HEK293 (cell line): Measurements from ENCODE around the gene PSMD6.

Source experiments
- CTCF ChIA-PET: fragments of 350-600 bp; formaldehyde crosslinking; extraction: SDS; loops from one replicate; lab custom pipeline; 2021; ENCODE audit warnings: antibody characterized with exemption; lab: Yijun Ruan, JAX
- POLR2A ChIA-PET: fragments of 300-600 bp; formaldehyde crosslinking; extraction: SDS; loops from one replicate; lab custom pipeline; 2020; ENCODE audit warnings: antibody characterized with exemption, inconsistent platforms; lab: Yijun Ruan, JAX
- H3K27ac ChIP-seq: fragments of 200-500 bp; sonication (Bioruptor generic); 2 replicates; pipeline ENCODE4 v1.5.1; 2014; ENCODE audit warnings: low read depth, low read length, control low read depth, inconsistent platforms; ENCODE audit errors: extremely low read depth
- H3K36me3 ChIP-seq, 2 experiments: fragments of 200-500 bp in 1 of 2; sonication (Bioruptor generic) in 1 of 2; 1 replicate in 1 of 2; 2 replicates in 1 of 2; pipeline ENCODE4 v1.5.1; 2014 to 2017; ENCODE audit warnings: inconsistent platforms in 2 of 2, low read length in 2 of 2; ENCODE audit not compliant: control insufficient read depth in 2 of 2, insufficient read depth in 1 of 2
- H3K4me1 ChIP-seq: fragments of 200-500 bp; sonication (Bioruptor generic); 2 replicates; pipeline ENCODE4 v1.5.1; 2014; ENCODE audit warnings: mild to moderate bottlenecking, low read length, inconsistent platforms; ENCODE audit not compliant: control insufficient read depth, insufficient read depth
- H3K4me3 ChIP-seq: 2 replicates; pipeline ENCODE4 v1.5.1; 2011; ENCODE audit warnings: low read depth, mild to moderate bottlenecking, control low read depth, low read length, moderate library complexity
- H3K9me3 ChIP-seq: fragments of 200-500 bp; sonication (Bioruptor generic); 2 replicates; pipeline ENCODE4 v1.5.1; 2014; ENCODE audit warnings: low read depth, low read length, inconsistent platforms; ENCODE audit not compliant: control insufficient read depth, insufficient read depth
- FEZF1 ChIP-seq: fragments of 450-650 bp; formaldehyde crosslinking; IDR thresholded peaks from 2 replicates; pipeline ENCODE4 v1.5.1; 2016; ENCODE audit warnings: missing biosample characterization, missing genetic modification characterization
- GLIS1 ChIP-seq: fragments of 450-650 bp; formaldehyde crosslinking; IDR thresholded peaks from 2 replicates; pipeline ENCODE4 v1.5.1; 2016; ENCODE audit warnings: missing biosample characterization, missing genetic modification characterization
- HOXA7 ChIP-seq: sonication (generic); formaldehyde crosslinking; IDR thresholded peaks from 2 replicates; pipeline ENCODE4 v1.8.1; 2022; ENCODE audit warnings: missing genetic modification reagents, borderline replicate concordance
- MEIS1 ChIP-seq: sonication (generic); formaldehyde crosslinking; IDR thresholded peaks from 2 replicates; pipeline ENCODE4 v1.8.1; 2022; ENCODE audit warnings: missing genetic modification reagents, mild to moderate bottlenecking, borderline replicate concordance
- OVOL3 ChIP-seq: fragments of 450-650 bp; formaldehyde crosslinking; IDR thresholded peaks from 2 replicates; pipeline ENCODE4 v1.5.1; 2016; ENCODE audit warnings: missing biosample characterization, missing genetic modification characterization
- ZBTB10 ChIP-seq: fragments of 450-650 bp; formaldehyde crosslinking; IDR thresholded peaks from 2 replicates; pipeline ENCODE4 v1.5.1; 2016; ENCODE audit warnings: missing biosample characterization, missing genetic modification characterization
- ZBTB21 ChIP-seq: fragments of 450-650 bp; formaldehyde crosslinking; IDR thresholded peaks from 2 replicates; pipeline ENCODE4 v1.5.1; 2017; ENCODE audit warnings: missing biosample characterization, missing genetic modification characterization
- ZBTB49 ChIP-seq: fragments of 450-650 bp; formaldehyde crosslinking; IDR thresholded peaks from 2 replicates; pipeline ENCODE4 v1.5.1; 2016; ENCODE audit warnings: missing biosample characterization, missing genetic modification characterization, low read depth
- ZEB2 ChIP-seq: fragments of 450-650 bp; formaldehyde crosslinking; IDR thresholded peaks from 2 replicates; pipeline ENCODE4 v1.5.1; 2016; ENCODE audit warnings: missing biosample characterization, missing genetic modification characterization
- ZNF23 ChIP-seq: fragments of 450-650 bp; formaldehyde crosslinking; IDR thresholded peaks from 2 replicates; pipeline ENCODE4 v1.5.1; 2016; ENCODE audit warnings: missing biosample characterization, missing genetic modification characterization, borderline replicate concordance
- ZNF274 ChIP-seq, 2 experiments: fragments of 200-500 bp in 1 of 2; fragments of 450-650 bp in 1 of 2; sonication (Bioruptor generic) in 1 of 2; formaldehyde crosslinking in 1 of 2; IDR thresholded peaks; 2 replicates each; pipeline versions ENCODE4 v1.5.1 to v1.6.1; 2014 to 2016; ENCODE audit warnings: borderline replicate concordance in 1 of 2, inconsistent platforms in 1 of 2, low read length in 1 of 2, missing biosample characterization in 1 of 2, missing genetic modification characterization in 1 of 2
- ZNF324 ChIP-seq: fragments of 450-650 bp; formaldehyde crosslinking; IDR thresholded peaks from 2 replicates; pipeline ENCODE4 v1.5.1; 2016; ENCODE audit warnings: missing biosample characterization, missing genetic modification characterization
- ZNF341 ChIP-seq: fragments of 450-650 bp; formaldehyde crosslinking; IDR thresholded peaks from 2 replicates; pipeline ENCODE4; 2016; ENCODE audit warnings: low read depth, missing biosample characterization, missing genetic modification characterization
- ZNF398 ChIP-seq: fragments of 450-650 bp; formaldehyde crosslinking; IDR thresholded peaks from 2 replicates; pipeline ENCODE4 v1.5.1; 2017; ENCODE audit warnings: missing biosample characterization, missing genetic modification characterization
- ZNF404 ChIP-seq: fragments of 450-650 bp; formaldehyde crosslinking; IDR thresholded peaks from 2 replicates; pipeline ENCODE4 v1.5.1; 2017; ENCODE audit warnings: missing biosample characterization, missing genetic modification characterization
- ZNF433 ChIP-seq: fragments of 450-650 bp; formaldehyde crosslinking; IDR thresholded peaks from 2 replicates; pipeline ENCODE4 v1.5.1; 2016; ENCODE audit warnings: missing biosample characterization, missing genetic modification characterization, low read depth
- ZNF518A ChIP-seq: fragments of 450-650 bp; formaldehyde crosslinking; conservative IDR thresholded peaks from 2 replicates; pipeline ENCODE4 v1.5.1; 2016; ENCODE audit warnings: low read depth, missing biosample characterization, missing genetic modification characterization
- ZNF521 ChIP-seq: fragments of 450-650 bp; formaldehyde crosslinking; IDR thresholded peaks from 2 replicates; pipeline ENCODE4 v1.5.1; 2017; ENCODE audit warnings: missing biosample characterization, mild to moderate bottlenecking, missing genetic modification characterization
- ZNF530 ChIP-seq: fragments of 450-650 bp; formaldehyde crosslinking; IDR thresholded peaks from 2 replicates; pipeline ENCODE4 v1.5.1; 2016; ENCODE audit warnings: low read depth, missing biosample characterization, missing genetic modification characterization
- ZNF600 ChIP-seq: fragments of 450-650 bp; formaldehyde crosslinking; IDR thresholded peaks from 2 replicates; pipeline ENCODE4 v1.5.1; 2016; ENCODE audit warnings: missing biosample characterization, missing genetic modification characterization
- ZNF776 ChIP-seq: fragments of 450-650 bp; formaldehyde crosslinking; IDR thresholded peaks from 2 replicates; pipeline ENCODE4 v1.5.0; 2017; ENCODE audit warnings: missing biosample characterization, missing genetic modification characterization, borderline replicate concordance
- ZNF785 ChIP-seq: fragments of 450-650 bp; formaldehyde crosslinking; IDR thresholded peaks from 2 replicates; pipeline ENCODE4 v1.5.1; 2016; ENCODE audit warnings: missing biosample characterization, missing genetic modification characterization
- ZSCAN23 ChIP-seq: fragments of 450-650 bp; formaldehyde crosslinking; IDR thresholded peaks from 2 replicates; pipeline ENCODE4 v1.5.1; 2016; ENCODE audit warnings: missing biosample characterization, missing genetic modification characterization

Gene PSMD6

GRCh38 chr3:64003589-64003988 is 19.7 kb downstream of the PSMD6 start:
- Histone ChIP-seq H3K27ac (no peak overlapping the region), H3K36me3 (peaks cover 10 to 76% of the 10 kb centered on the region in 2 experiments; a peak in 2 of 3 replicates), H3K9me3 (no peaks in the 10 kb centered on the region), H3K4me3 (no peak overlapping the region), H3K4me1 (peaks cover 2% of the 10 kb centered on the region; the same call in 1 of the 2 replicates)
- CTCF ChIA-PET = interaction anchor here (1.7 kb wide), 1 partner anchor 9 kb away, joined by 8 read pairs; no protein-coding TSS in a partner anchor
- POLR2A ChIA-PET = interaction anchor here (0.7 kb wide), 1 partner anchor 9 kb away, joined by 4 read pairs; no protein-coding TSS in a partner anchor
- TF ChIP-seq ZNF600 (tag by site-specific recombination) = no peak
- no peak for TF ChIP-seq ZNF404 (tag by site-specific recombination)
- TF ChIP-seq ZBTB49 (tag by site-specific recombination) = no peak
- TF ChIP-seq ZBTB10 (tag by site-specific recombination) = no peak
- no peak for TF ChIP-seq ZBTB21 (tag by site-specific recombination)
- no peak for TF ChIP-seq ZNF341 (tag by site-specific recombination)
- TF ChIP-seq ZNF433 (tag by site-specific recombination) = no peak
- no peak for TF ChIP-seq ZNF23 (tag by site-specific recombination)
- no peak for TF ChIP-seq GLIS1 (tag by site-specific recombination)
- TF ChIP-seq ZNF530 (tag by site-specific recombination) = no peak
- TF ChIP-seq ZNF324 (tag by site-specific recombination) = no peak
- TF ChIP-seq, all 188 proteins: peak for 0

GRCh38 chr3:64002233-64002632 is 21.1 kb downstream of the PSMD6 start:
- ChIA-PET POLR2A (no interaction called here), CTCF (interaction anchor here (1.7 kb wide), 1 partner anchor 8 kb away, joined by 8 read pairs; no protein-coding TSS in a partner anchor)
- Histone ChIP-seq H3K36me3 (peaks cover 10 to 74% of the 10 kb centered on the region in 2 experiments; a peak in 2 of 3 replicates), H3K27ac (no peak overlapping the region), H3K4me3 (no peak overlapping the region), H3K9me3 (no peaks in the 10 kb centered on the region), H3K4me1 (peaks cover 2% of the 10 kb centered on the region; the same call in 1 of the 2 replicates)
- no peak for TF ChIP-seq HOXA7 (CRISPR knock-in tag)
- no peak for TF ChIP-seq ZNF521 (tag by site-specific recombination)
- no peak for TF ChIP-seq OVOL3
- no peak for TF ChIP-seq ZEB2
- no peak for TF ChIP-seq ZNF776
- TF ChIP-seq MEIS1 (CRISPR knock-in tag) = no peak
- no peak for TF ChIP-seq ZNF398 (tag by site-specific recombination)
- TF ChIP-seq GLIS1 (tag by site-specific recombination) = no peak
- no peak for TF ChIP-seq ZNF518A (tag by site-specific recombination)
- TF ChIP-seq ZSCAN23 (tag by site-specific recombination) = no peak
- no peak for TF ChIP-seq ZNF785
- no peak for TF ChIP-seq ZNF274 (IDR thresholded peaks at IDR 0.05; ENCODE audit: low read length)
- TF ChIP-seq ZNF274 (tag by site-specific recombination; IDR thresholded peaks at IDR 0.05; ENCODE audit: borderline replicate concordance) = no peak
- no peak for TF ChIP-seq FEZF1 (tag by site-specific recombination)
